CD4-positive, alpha-beta T cell (primary cell): ENCODE measurements around the gene SLF1. TPM values are rescaled to one million over a fixed set of nuclear protein-coding genes. Genes with fewer than 3 reads are reported as not detected.

Experiments used
- ATAC-seq: fragments of 200-7000 bp; cut with Tn5 transposase; one replicate; pipeline ENCODE4 v1.10.0; 2022; ENCODE audit warnings: mild to moderate bottlenecking; ENCODE audit not compliant: poor library complexity
- CTCF ChIA-PET: fragments of 350-600 bp; sonication (Branson Sonifier 250); formaldehyde crosslinking; loops from one replicate; lab custom pipeline; 2021; ENCODE audit warnings: antibody characterized with exemption, inconsistent platforms; lab: Charles Lee
- POLR2A ChIA-PET: fragments of 350-600 bp; sonication (Branson Sonifier 250); formaldehyde crosslinking; loops from one replicate; lab custom pipeline; 2021; ENCODE audit warnings: antibody characterized with exemption, inconsistent platforms; lab: Charles Lee
- DNase-seq, 14 experiments: peaks; one replicate each; pipeline ENCODE4 v3.0.0-alpha.2; 2013 to 2020; ENCODE audit warnings: mixed read lengths in 2 of 14
- H3K27ac ChIP-seq, 2 donors: one replicate each; pipeline versions ENCODE4 v1.5.1 to v1.7.0; 2013; ENCODE audit warnings: low read length in 2 of 2, low read depth in 1 of 2, mild to moderate bottlenecking in 1 of 2
- H3K27me3 ChIP-seq, 2 experiments: 1 replicate in 1 of 2; 2 replicates in 1 of 2; pipeline versions ENCODE4 v1.6.1 to v1.7.0; 2013; ENCODE audit warnings: low read length in 2 of 2, control low read depth in 1 of 2, mild to moderate bottlenecking in 1 of 2, moderate library complexity in 1 of 2; ENCODE audit not compliant: insufficient read depth in 2 of 2, control insufficient read depth in 1 of 2
- H3K36me3 ChIP-seq: one replicate; pipeline ENCODE4 v1.6.1; 2013; ENCODE audit warnings: low read length, control low read depth; ENCODE audit not compliant: insufficient read depth
- H3K4me1 ChIP-seq: one replicate; pipeline ENCODE4 v1.6.1; 2013; ENCODE audit warnings: low read length, control low read depth; ENCODE audit not compliant: insufficient read depth
- H3K4me3 ChIP-seq: one replicate; pipeline ENCODE4 v1.5.1; 2013; ENCODE audit warnings: mild to moderate bottlenecking, low read length, moderate library complexity
- H3K9me3 ChIP-seq, 2 experiments: 1 replicate in 1 of 2; 2 replicates in 1 of 2; pipeline versions ENCODE4 v1.6.1 to v1.7.0; 2013; ENCODE audit warnings: low read length in 2 of 2, mild to moderate bottlenecking in 2 of 2, control low read depth in 1 of 2, moderate library complexity in 1 of 2; ENCODE audit not compliant: control insufficient read depth in 1 of 2, insufficient read depth in 1 of 2
- H3K27ac Mint-ChIP-seq: one replicate; pipeline ENCODE4 v1.8.0; 2020; ENCODE audit warnings: mixed read lengths
- H3K27me3 Mint-ChIP-seq: one replicate; pipeline ENCODE4 v1.8.0; 2021; ENCODE audit warnings: mixed read lengths
- H3K36me3 Mint-ChIP-seq: one replicate; pipeline ENCODE4 v1.8.0; 2021; ENCODE audit warnings: low read depth, mixed read lengths
- H3K4me1 Mint-ChIP-seq: one replicate; pipeline ENCODE4 v1.8.0; 2021; ENCODE audit warnings: low read depth, mixed read lengths
- H3K4me3 Mint-ChIP-seq: one replicate; pipeline ENCODE4 v1.8.0; 2020; ENCODE audit warnings: mild to moderate bottlenecking, mixed read lengths
- H3K9me3 Mint-ChIP-seq: one replicate; pipeline ENCODE4 v1.8.0; 2020; ENCODE audit warnings: mixed read lengths
- intact Hi-C, 2 experiments: fragments of 100-400 bp; cut with DNase I in 1 of 2; cut with micrococcal nuclease in 1 of 2; formaldehyde crosslinking; loops; one replicate each; pipeline versions ENCODE4 v1.15.1 to v1.9.0; 2023 to 2025; cut with DNase I, micrococcal nuclease
- total RNA-seq, 174 experiments: library from RNA in 2 of 174; stranded (reverse) in 2 of 174; gene quantifications; one replicate each; pipeline ENCODE4 v1.2.3 and lab custom pipeline; 2021 to 2026
- TF ChIP-seq, protein P1 (sequence below): fragments of 200-600 bp; IDR thresholded peaks from one replicate; pipeline ENCODE4 v1.8.0; 2022; ENCODE audit warnings: antibody characterized with exemption, mild to moderate bottlenecking

Gene SLF1
- total RNA-seq, 2 experiments from 2014 or later, result 7.7 to 7.9 TPM

DNA sequence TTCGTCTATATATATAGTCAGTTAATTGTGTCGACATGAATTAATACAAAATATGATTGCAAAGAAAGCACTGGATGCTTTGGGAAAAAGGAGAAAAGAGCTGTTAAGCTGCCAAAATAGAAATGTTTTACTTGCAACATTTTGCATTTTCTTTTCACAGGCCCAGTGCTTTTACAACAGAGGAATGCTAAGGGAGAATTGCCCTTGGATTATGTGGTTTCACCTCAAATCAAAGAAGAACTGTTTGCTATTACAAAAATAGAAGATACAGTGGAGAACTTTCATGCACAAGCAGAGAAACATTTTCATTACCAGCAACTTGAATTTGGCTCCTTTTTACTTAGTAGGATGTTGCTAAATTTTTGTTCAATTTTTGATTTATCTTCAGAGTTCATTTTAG is 76.2 kb downstream of the SLF1 start:
- ATAC-seq, result no peak
- no peaks in the 10 kb centered on the region for H3K4me1 Mint-ChIP-seq
- H3K27me3 Mint-ChIP-seq, result no peaks in the 10 kb centered on the region
- Histone ChIP-seq H3K27ac (no peak overlapping the region), H3K36me3 (peaks cover 8% of the 10 kb centered on the region), H3K4me3 (no peak overlapping the region), H3K27me3 (no peaks in the 10 kb centered on the region), H3K9me3 (no peaks in the 10 kb centered on the region), H3K4me1 (no peaks in the 10 kb centered on the region)
- H3K36me3 Mint-ChIP-seq, result peaks cover 48% of the 10 kb centered on the region
- POLR2A ChIA-PET, result no interaction called here
- H3K4me3 Mint-ChIP-seq, result no peak overlapping the region
- DNase-seq, result no peak
- no peaks in the 10 kb centered on the region for H3K9me3 Mint-ChIP-seq
- H3K27ac Mint-ChIP-seq, result no peak overlapping the region
- TF ChIP-seq, protein P1, sequence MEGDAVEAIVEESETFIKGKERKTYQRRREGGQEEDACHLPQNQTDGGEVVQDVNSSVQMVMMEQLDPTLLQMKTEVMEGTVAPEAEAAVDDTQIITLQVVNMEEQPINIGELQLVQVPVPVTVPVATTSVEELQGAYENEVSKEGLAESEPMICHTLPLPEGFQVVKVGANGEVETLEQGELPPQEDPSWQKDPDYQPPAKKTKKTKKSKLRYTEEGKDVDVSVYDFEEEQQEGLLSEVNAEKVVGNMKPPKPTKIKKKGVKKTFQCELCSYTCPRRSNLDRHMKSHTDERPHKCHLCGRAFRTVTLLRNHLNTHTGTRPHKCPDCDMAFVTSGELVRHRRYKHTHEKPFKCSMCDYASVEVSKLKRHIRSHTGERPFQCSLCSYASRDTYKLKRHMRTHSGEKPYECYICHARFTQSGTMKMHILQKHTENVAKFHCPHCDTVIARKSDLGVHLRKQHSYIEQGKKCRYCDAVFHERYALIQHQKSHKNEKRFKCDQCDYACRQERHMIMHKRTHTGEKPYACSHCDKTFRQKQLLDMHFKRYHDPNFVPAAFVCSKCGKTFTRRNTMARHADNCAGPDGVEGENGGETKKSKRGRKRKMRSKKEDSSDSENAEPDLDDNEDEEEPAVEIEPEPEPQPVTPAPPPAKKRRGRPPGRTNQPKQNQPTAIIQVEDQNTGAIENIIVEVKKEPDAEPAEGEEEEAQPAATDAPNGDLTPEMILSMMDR, result no peak
- intact Hi-C loops, result loop anchor here in 1 of 2 experiments (5.0 kb wide), 1 partner anchor 167 kb away; no protein-coding TSS in a partner anchor
- CTCF ChIA-PET, result no interaction called here

DNA sequence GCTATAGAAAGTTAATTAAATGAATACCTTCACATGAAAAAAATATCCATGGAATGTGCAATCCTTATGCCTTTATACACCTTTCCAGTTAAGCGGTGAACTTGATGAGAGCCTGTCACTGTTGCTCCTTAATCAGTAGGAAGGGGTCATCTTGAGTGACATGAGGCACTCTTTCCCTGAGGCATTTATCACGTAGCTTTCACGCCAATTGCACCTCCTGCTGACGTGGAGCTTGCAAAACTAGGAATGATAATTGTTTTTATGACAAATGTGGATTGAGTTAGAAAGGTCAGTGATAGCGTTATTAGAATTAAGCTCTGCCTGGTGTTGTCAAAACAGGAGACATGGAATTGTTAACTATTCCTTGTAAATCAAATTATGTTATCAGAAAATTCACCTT is 79.7 kb downstream of the SLF1 start:
- Histone ChIP-seq H3K27ac (no peak overlapping the region), H3K27me3 (no peaks in the 10 kb centered on the region), H3K9me3 (no peaks in the 10 kb centered on the region), H3K4me1 (no peaks in the 10 kb centered on the region), H3K4me3 (no peak overlapping the region), H3K36me3 (no peaks in the 10 kb centered on the region)
- ATAC-seq, result no peak
- ChIA-PET POLR2A (no interaction called here), CTCF (no interaction called here)
- H3K27me3 Mint-ChIP-seq, result no peaks in the 10 kb centered on the region
- peaks cover 23% of the 10 kb centered on the region for H3K36me3 Mint-ChIP-seq
- H3K27ac Mint-ChIP-seq, result no peak overlapping the region
- TF ChIP-seq, protein P1, result no peak
- no peak overlapping the region for H3K4me3 Mint-ChIP-seq
- intact Hi-C loops, result no loop called here
- H3K4me1 Mint-ChIP-seq, result no peaks in the 10 kb centered on the region
- DNase-seq, result no peak
- no peaks in the 10 kb centered on the region for H3K9me3 Mint-ChIP-seq

DNA sequence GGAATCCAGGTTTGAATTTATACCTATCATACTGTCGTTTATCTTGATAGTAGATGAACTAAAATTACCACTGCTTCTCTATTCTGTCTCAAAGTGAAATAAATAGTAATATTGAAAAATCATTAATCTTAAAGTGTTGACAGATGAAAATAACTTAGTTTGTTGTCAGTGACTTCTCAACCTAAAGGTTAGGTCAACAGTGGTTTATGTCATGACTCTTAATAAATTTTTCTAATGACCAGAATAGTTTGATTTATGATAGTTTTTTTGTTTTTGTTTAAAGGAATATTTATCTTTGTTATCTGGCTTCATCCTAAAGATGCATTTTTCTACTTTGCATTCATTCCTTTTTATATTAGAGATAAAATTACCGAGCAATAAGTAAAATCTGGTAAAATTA is 81.1 kb downstream of the SLF1 start:
- intact Hi-C loops, result no loop called here
- no peaks in the 10 kb centered on the region for H3K4me1 Mint-ChIP-seq

More for the DNA sequence above, 81.1 kb downstream of the SLF1 start:
- H3K36me3 ChIP-seq, result no peaks in the 10 kb centered on the region
- H3K27ac Mint-ChIP-seq, result no peak overlapping the region
- peaks cover 14% of the 10 kb centered on the region for H3K36me3 Mint-ChIP-seq
- ChIA-PET CTCF (no interaction called here), POLR2A (no interaction called here)
- H3K4me3 Mint-ChIP-seq, result no peak overlapping the region
- H3K27me3 ChIP-seq, result no peaks in the 10 kb centered on the region
- DNase-seq (no peak), ATAC-seq (no peak)
- H3K4me3 ChIP-seq, result no peak overlapping the region
- no peaks in the 10 kb centered on the region for H3K9me3 Mint-ChIP-seq
- TF ChIP-seq, protein P1, result no peak
- no peaks in the 10 kb centered on the region for H3K27me3 Mint-ChIP-seq
- H3K4me1 ChIP-seq, result no peaks in the 10 kb centered on the region
- H3K27ac ChIP-seq, result no peak overlapping the region
- H3K9me3 ChIP-seq, result no peaks in the 10 kb centered on the region
